Hypothalamus (tissue), 51 donors: ENCODE measurements around the gene SLX4IP.
"Not testable (repeated sequence)": the region's sequence is repeated elsewhere in the genome, so short reads cannot be mapped to it uniquely, and the experiment has no call there.

Experiments
- DNase-seq, 51 donors: peaks; one replicate each; lab custom pipeline; 2025; lab: John Stamatoyannopoulos, UW

SLX4IP gene

DNA sequence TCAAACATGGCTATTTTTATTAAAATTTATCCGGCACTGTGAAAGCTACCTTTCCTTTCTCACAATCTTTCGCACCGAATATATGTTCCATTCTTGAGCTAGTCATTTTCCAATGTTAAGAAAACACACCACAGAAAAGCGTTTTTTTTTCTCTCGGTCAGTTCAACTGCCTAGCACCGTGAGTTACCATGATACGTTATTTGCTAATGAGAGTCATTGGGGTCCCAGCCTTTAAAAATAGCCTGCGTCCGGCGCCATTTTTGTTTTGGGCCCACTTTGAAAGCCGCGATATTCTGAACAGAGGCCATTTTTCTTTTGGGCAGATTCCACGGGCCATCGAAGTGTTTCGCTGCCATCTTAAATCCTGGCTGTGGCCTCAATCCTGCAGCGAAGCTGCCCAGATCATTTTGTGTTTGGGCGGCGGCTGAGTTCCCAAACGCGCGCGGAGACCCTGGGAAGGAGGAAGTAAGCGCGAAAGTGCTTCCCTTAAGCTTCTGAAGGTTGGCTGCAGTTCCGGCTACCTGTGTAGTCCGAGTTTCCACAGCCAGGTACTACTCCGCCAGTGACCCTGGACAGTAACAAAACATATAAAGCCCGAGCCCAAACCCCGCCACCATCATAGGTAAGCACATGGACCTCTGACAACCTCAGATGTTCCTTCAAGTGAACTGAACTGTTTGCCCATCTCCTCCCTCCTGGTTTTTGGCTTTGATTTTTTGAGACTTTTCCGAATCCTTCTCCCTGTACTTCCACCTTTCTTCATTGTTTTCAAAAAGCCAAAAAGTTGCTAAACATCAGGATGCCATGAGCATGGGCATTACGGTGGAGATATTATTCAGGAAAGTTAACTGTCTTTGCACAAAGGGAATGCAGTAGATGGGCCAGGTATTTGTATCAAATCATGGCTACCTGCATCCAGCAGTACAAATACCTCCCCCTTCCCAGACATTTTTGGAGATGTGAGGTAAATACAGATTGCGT, at the start of gene SLX4IP:
TSS of gene SLX4IP (plus strand) at position 474 of the 981 bp plus-strand sequence. CDS start 22,900 bp downstream, outside the sequence.
- peak; percentile 28 to 97 (median 85) for DNase-seq

DNA sequence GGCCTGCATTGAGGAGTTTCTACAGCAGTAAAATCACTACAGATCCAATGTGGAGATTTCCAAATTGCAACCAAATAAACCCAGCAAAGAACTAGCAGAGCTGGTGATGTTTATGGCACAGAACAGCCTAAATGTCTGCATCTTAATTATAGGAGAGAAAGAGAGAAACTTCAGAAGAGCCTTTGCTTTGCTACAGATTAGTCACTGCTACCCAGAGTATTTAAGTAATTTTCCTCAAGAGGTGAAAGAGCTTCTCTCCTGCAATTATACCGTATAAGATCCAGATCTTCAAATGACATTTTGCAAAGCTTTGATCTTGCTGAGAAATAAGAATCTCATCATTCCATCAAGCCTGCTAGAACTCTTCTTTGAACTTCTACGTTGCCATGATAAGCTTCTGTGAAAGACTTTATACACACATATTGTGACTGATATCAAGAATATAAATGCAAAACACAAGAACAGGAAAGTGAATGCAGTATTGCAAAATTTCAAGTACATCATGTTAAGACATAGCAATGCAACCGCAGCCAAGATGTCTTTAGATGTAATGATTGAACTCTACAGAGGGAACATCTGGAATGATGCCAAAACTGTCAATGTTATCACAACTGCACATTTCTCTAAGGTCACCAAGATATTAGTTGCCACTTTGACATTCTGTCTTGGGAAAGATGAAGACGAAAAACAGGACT, 49.1 kb upstream of the SLX4IP start:
- DNase-seq: no peak

DNA sequence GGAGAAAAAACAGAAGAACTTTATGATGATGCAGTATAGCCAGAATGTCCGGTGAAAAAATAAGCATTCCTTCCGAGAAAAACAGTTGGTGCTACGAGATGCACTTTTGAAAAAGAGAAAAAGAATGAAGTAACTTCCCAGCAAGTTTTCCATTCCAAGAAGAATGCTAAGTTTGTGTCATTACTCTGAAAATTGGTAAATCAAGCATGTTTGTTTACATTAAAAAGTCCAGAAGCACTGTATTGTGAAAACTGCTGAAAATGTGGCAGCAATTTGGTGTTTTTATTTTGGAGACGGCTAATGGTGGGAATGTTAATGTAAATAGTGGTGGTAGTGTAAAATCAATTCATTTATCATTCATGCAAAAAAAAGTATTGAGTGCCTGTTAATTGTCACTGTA, 47.4 kb upstream of the SLX4IP start:
- DNase-seq: no peak

DNA sequence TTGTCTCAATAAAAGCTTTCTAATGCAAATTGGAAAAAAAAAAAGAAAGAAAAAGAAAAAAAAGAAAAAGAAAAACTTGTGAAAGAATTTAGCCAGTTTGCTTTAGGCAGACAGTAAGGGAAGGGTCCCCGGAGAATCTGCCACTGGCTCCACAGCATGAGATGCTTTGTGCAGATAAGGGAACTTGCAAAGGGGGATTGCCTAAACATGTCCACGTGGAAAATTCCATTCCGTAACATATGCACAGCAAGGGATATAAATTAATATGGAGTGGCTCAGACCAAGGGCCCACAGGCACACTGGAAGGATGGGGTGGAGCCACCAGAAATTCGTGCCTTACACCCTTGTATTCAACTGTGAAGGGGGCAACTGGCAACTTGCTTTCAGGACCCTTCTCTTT, 46.5 kb upstream of the SLX4IP start:
- DNase-seq: no peak

DNA sequence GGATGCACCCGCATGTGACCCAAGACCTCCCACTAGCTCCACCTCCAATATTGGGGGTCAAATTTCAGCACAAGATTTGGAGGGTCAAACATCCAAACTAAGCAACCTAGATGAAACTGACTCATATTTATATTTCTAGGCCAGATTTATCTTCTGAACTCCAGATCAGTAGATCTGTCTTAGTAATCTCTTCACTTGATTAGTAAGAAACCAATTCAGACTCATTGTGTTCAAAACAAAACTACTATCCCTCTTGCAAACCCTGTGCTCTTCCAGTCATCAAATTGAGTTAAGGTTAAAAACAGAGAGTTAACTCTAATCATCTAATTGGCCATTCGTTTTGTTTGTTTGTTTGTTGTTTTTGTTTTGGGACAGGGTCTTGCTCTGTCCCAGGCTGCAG, 44.4 kb upstream of the SLX4IP start:
- no peak for DNase-seq

DNA sequence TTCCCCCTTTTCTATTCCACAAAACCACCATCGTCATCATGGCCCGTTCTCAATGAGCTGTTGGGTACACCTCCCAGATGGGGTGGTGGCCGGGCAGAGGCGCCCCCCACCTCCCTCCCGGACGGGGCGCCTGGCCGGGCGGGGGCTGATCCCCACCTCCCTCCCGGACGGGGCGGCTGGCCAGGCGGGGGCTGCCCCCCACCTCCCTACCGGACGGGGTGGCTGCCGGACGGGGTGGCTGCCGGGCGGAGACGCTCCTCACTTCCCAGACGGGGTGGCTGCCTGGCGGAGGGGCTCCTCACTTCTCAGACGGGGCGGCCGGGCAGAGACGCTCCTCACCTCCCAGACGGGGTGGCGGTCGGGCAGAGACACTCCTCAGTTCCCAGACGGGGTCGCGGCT, 40.4 kb upstream of the SLX4IP start:
- not testable (repeated sequence) for DNase-seq

DNA sequence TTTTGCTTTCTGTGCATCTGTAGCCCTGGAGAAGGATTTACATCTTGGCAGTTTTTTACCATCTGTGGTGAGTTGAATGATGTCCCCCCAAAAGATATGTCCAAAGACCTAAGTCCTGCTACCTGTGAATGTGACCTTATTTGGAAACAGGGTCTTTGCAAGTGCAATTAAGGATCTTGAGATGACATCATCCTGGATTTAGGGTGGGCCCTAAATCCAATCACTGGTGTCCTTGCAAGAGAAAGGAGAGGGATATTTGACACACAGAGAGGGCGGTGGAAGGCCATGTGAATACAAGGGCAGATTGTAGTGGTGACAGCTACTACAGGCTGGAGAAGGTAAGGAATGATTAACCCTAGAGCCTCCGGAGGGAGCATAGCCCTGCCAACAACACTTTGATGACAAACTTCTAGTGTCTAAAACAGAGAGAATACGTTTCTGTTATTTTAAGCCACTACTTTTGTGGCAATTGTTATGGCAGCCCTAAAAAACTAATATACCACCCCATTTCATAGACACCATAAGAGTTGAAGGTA, 36.2 kb upstream of the SLX4IP start:
- no peak for DNase-seq

DNA sequence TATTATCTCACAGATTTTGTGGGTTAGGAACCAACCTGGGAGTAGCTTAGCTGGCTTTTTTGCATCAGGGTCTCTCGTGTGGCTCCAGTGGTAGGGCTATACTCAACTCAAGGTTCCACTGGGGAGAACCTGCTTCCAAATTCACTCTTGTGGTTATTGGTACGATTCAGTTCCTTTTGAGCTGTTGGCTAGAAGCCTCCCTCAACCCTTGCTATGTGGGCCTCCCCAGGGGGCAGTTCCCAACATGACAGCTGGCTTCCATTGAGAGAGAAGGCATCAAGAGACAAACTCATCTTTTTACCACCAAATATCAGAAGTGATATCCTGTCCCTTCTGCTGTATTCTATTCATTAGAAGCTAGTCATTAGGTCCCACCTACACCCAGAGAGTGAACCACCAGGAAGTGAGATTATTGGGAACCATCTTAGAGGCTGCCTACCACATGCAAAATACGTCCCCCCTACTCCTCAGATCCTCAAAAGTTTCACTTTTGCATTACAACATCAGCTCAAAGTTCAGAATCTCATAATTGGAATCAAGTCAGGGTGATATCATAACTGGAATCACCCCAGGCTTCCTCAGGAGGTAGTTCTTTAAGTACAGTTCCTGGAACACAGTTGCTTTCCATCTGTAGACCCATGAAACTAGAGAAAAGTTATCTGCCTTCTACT, 32.0 kb upstream of the SLX4IP start:
- DNase-seq: no peak

DNA sequence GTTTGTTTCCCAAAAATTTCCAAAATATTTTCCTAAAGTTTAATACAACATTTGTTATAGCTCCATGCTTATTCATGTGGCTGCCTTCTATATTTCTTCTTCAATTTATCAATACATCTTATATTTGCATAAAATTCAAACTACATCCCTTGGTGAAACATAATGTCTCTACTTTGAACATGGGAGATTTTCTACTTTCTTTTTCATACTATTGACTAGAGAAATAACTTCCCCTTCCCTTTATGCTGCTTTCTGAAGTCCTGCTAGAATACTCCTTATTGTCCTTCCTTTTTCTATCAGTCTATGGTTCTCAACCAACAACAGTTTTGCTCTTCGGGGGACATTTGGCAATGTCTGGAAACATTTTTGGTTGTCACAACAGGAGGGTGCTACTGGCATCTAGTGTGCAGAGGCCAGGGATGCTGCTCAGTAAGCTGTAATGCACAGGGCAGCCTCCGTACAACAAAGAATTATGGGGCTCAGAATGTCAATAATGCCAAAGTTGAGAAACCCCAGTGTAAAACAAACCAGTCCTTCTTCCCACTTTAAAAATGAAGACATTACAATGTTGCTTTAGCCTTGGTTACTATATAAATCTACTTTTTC, 31.0 kb upstream of the SLX4IP start:
- DNase-seq: no peak

DNA sequence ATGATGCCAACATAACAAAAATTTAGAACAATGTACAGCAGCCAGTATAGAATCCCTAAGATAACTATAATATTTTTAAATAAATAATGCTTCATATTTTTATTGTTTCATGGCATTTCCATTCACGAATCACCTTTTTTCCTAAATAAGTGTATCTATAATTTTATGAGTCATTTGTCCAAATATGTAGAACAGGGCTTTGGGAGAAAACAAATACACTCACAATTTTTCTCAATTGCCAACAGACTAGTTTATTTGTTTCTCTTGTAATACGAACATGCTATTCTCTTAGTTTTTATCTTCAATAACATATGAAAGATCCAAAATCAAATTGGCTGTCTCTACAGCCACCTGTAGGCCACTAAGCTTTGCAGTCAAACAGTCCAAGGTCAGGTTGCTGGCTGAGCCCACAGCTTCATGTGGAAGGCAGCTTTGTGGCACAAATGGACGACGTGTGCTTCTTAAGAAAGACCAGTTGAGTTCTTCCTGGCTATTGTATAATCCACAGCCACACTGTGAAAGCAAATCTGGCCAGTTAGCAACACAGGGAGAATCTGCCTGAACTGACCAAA, 30.1 kb upstream of the SLX4IP start:
- no peak for DNase-seq

DNA sequence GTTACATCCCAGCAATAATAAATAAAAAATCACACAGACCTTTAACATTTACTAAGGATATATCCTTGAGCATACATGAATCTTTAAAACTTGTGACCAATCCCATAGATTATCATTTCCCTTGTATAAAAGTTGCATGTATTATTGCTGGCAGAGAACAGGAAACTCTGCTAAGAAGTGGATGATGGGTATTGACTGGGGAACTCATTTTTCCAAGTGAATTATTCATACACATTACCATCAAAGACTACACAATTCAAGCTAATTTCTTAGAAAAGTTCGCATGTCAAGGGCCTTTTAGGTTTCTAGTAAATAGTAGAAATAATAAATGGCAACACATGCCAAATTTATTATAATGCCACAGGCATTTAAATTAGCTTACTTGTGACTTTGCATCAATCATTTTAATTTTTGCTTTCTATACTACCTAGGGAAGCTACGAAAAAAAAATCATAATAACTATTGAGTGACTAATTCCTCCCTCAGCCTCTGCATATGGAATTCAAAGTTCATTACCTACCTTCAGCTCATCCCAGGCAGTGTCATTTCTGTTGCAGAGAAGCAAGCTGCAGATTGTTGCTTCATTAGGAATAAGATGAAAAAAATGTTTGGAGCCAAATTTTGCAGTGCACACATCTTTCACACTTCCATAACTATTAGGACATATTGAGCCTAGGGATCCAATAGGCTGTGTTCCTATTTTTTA, 26.8 kb upstream of the SLX4IP start:
- DNase-seq: no peak

DNA sequence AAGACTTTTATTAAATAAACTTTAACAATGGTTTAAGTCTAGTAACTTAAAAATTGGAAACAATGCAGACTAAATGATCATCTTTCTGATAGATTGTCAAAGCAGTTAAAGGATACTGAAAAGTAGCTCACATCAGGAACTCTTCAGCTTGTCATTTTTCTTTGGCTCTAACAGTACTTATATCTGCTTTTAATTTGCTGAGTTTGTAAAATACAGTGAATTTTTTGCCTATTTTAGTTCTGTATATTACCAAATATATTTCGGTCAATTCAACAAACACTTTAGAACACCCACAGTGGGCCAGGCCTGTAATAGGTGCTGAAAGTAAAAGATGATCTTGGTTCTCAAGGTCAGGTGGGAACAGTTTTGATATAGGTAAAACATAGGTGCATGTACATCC, 23.4 kb upstream of the SLX4IP start:
- DNase-seq: no peak

DNA sequence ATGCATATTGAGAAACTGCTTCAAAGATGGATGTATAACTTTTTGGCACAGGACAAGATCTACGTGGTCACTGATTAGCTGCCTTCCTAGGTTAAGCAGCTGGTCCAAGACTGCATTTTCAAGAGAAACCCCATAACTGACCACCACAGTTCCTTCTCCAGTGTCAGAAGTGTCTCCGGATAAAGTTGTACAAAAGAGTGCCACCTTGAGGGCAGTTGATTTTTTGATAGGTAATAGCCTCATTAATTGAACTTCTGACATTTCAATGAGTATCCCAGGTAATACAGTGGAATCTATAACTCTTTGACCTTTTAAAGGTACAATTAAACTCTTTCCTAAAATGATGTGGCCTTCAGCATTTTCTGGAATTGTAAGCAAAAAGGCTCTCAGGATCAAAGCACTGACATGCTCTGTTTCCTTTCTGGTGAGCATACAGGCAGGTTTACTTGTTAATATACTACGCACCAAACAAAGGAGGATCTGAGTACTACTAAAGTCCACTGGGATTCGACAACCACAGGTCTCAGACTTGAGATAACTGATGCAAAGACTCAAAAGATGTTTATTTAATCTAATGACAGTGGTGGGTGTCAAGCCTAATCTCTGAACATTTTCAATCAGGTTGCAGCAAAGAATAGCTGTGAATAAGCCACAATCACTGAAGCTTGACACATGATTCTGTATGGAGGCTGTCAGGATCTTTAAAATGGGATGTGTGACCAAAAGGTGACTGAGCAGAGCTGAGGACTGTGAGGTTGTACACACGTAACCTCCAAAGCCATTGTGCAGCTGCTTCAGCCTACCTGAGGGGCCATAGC, 22.3 kb upstream of the SLX4IP start:
- no peak for DNase-seq

DNA sequence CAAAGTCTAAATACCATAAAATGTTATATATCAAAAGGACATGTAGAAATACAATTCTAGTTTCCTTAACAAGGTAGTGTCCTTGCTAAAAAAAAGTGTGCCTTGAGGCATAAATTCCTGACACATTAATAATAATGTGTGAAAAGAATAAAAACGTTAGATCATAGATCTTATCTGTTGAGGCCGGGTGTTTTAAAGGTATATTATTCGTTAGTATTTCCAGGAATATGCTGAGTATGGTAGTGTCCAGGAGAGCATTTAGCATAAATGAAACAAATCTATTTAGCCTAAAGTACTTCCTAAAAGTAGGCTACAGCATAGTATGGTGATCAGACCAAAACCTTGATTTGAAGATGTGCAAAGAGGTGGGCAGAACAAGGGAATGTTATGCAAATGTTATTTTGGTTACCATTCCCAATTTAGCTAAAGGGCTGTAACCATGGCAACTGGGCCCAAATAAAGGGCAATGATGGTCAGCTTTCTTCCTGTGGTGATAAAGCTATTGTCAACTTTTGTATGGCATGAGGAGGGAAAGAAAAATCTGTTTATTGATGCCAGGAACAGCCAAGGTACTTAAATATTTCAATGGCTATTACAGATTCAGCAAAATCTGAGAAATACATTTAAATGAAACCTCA, 20.0 kb upstream of the SLX4IP start:
- DNase-seq: no peak

DNA sequence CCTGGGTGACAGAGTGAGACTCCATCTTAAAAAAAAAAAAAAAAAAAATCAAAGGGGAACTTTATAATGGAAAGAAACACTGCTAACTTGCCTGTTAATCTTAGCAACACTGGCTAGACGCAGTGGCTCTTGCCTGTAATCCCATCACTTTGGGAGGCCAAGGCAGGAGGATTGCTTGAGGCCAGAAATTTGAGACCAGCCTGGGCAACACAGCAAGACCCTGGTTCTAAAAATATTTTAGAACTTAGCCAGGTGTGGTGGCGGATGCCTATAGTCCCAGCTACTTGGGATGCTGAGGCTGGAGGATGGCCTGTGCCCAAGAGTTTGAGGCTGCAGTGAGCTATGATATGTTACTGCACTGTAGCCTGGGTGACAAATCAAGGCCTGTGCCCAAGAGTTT, 17.9 kb upstream of the SLX4IP start:
- DNase-seq: not testable (repeated sequence)

DNA sequence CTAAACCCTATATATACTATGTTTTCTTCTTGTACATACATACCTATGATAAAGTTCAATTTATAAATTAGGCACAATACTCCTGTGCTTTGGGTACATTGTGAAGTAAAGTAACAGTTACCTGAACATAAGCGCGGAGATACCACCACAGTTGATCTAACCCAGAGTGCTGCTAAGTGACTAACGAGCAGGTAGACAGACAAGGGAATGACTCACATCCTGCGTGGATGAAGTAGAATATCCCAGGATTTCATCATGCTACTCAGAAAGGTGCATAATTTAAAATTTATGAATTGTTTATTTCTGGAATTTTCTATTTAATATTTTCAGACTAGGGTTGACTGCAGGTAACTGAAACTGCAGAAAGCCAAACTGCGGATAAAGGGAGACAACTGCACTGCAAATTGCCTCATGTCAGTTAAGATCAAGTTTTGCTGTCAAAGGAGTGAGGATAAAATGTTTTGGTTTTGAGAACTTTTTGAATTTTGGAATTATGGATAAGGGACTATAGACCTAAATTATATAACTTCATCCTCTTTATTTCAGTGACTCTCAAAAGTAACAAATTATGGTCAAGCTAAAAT, 15.5 kb upstream of the SLX4IP start:
- DNase-seq: no peak

DNA sequence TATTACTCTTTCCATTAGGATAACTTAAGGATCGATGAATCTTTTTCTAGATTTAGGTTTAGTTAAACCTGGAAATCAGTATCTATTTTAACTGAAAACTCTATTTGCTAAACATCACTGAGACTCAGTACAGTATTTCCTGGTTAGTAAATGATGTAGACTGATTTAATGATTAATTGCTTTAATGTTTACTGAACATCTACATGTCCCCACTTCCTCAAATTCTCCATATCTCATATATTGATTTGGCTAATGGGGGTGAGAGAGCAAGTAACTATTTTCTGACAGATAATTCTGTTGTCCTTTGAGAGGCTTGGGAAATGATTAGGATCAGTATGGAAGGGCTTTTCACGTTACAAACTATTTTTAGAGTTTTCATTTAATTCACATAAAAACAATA, 11.4 kb upstream of the SLX4IP start:
- DNase-seq: no peak
